GM21360 (cell line): ENCODE results near the gene OPTC.
"Not testable (repeated sequence)": the region's sequence is repeated elsewhere in the genome, so short reads cannot be mapped to it uniquely, and the experiment has no call there.

Experiments
- ATAC-seq: cut with Tn5 transposase; IDR thresholded peaks from one replicate; pipeline ENCODE4 v1.9.1; 2021; ENCODE audit warnings: mild to moderate bottlenecking, moderate library complexity; ENCODE audit not compliant: unreplicated experiment

The OPTC gene

GRCh38 chr1:203513585-203514031 is 19.7 kb downstream of the OPTC start:
- ATAC-seq = no peak

- ATAC-seq = no peak
These were observed 22.2 kb downstream of the OPTC start for GRCh38 chr1:203516184-203516583.

GRCh38 chr1:203516906-203517305 is 23.0 kb downstream of the OPTC start:
- no peak for ATAC-seq

GRCh38 chr1:203517426-203518110 is 23.6 kb downstream of the OPTC start:
- ATAC-seq = no peak

- not testable (repeated sequence) for ATAC-seq
These were observed 24.2 kb downstream of the OPTC start for GRCh38 chr1:203518139-203518538.

GRCh38 chr1:203518541-203518940 is 24.6 kb downstream of the OPTC start:
- ATAC-seq = no peak

- no peak for ATAC-seq
These were observed 25.3 kb downstream of the OPTC start for GRCh38 chr1:203519053-203519840.

GRCh38 chr1:203519896-203520295 is 25.9 kb downstream of the OPTC start:
- ATAC-seq = no peak

- ATAC-seq = no peak
These were observed 26.4 kb downstream of the OPTC start for GRCh38 chr1:203520315-203520714.

- no peak for ATAC-seq
These were observed 27.3 kb downstream of the OPTC start for GRCh38 chr1:203521074-203521794.

- ATAC-seq = no peak
These were observed 27.9 kb downstream of the OPTC start for GRCh38 chr1:203521812-203522211.

GRCh38 chr1:203522237-203522636 is 28.3 kb downstream of the OPTC start:
- ATAC-seq = no peak

GRCh38 chr1:203523667-203524066 is 29.7 kb downstream of the OPTC start:
- no peak for ATAC-seq

GRCh38 chr1:203524152-203524551 is 30.2 kb downstream of the OPTC start:
- no peak for ATAC-seq

- no peak for ATAC-seq
These were observed 30.9 kb downstream of the OPTC start for GRCh38 chr1:203524824-203525223.

GRCh38 chr1:203525685-203526084 is 31.7 kb downstream of the OPTC start:
- no peak for ATAC-seq

- no peak for ATAC-seq
These were observed 32.2 kb downstream of the OPTC start for GRCh38 chr1:203526130-203526529.

- ATAC-seq = no peak
These were observed 32.6 kb downstream of the OPTC start for GRCh38 chr1:203526572-203526971.

GRCh38 chr1:203527013-203527412 is 33.1 kb downstream of the OPTC start:
- no peak for ATAC-seq

GRCh38 chr1:203528063-203528462 is 34.1 kb downstream of the OPTC start:
- ATAC-seq = no peak

GRCh38 chr1:203528976-203529835 is 35.3 kb downstream of the OPTC start:
- no peak for ATAC-seq
